WERI-Rb-1 (cell line): ENCODE results near the gene CCDC24.

Experiments used
- DNase-seq: peaks from one replicate; pipeline ENCODE4 v3.0.0-alpha.2; 2020
- H3K27ac ChIP-seq: fragments of 250-450 bp; sonication (Bioruptor Pico); 2 replicates; pipeline ENCODE4 v1.5.1; 2020; ENCODE audit warnings: mild to moderate bottlenecking, moderate library complexity
- H3K27me3 ChIP-seq: fragments of 250-450 bp; sonication (Bioruptor Pico); 2 replicates; pipeline ENCODE4 v1.5.1; 2021; ENCODE audit warnings: mild to moderate bottlenecking, low read depth, moderate library complexity; ENCODE audit not compliant: insufficient read depth, severe bottlenecking
- H3K36me3 ChIP-seq: fragments of 250-450 bp; sonication (Bioruptor Pico); 2 replicates; pipeline ENCODE4 v1.5.1; 2020; ENCODE audit warnings: mild to moderate bottlenecking, moderate library complexity
- H3K4me3 ChIP-seq: 2 replicates; pipeline ENCODE4 v1.5.1; 2011; ENCODE audit warnings: low read depth, mild to moderate bottlenecking, control low read depth, low read length
- H3K9me3 ChIP-seq: fragments of 250-450 bp; sonication (Bioruptor Pico); 2 replicates; pipeline ENCODE4 v1.5.1; 2021; ENCODE audit warnings: mild to moderate bottlenecking, moderate library complexity; ENCODE audit not compliant: severe bottlenecking
- CTCF ChIP-seq: IDR thresholded peaks from 2 replicates; pipeline ENCODE4 v1.5.1; 2011; ENCODE audit warnings: low read depth, mild to moderate bottlenecking, control low read depth, inconsistent platforms, low read length

The CCDC24 gene

GRCh38 chr1:43976890-43977289 is 14.5 kb upstream of the CCDC24 start:
- no peak for TF ChIP-seq CTCF
- Histone ChIP-seq H3K4me3 (no peak overlapping the region), H3K27ac (no peak overlapping the region), H3K9me3 (no peaks in the 10 kb centered on the region), H3K36me3 (peaks cover 57% of the 10 kb centered on the region), H3K27me3 (no peaks in the 10 kb centered on the region)
- DNase-seq, result no peak

GRCh38 chr1:43977376-43978263 is 13.8 kb upstream of the CCDC24 start:
- Histone ChIP-seq H3K9me3 (no peaks in the 10 kb centered on the region), H3K27me3 (no peaks in the 10 kb centered on the region), H3K27ac (no peak overlapping the region), H3K36me3 (peaks cover 55% of the 10 kb centered on the region), H3K4me3 (no peak overlapping the region)
- no peak for TF ChIP-seq CTCF
- DNase-seq, result no peak

GRCh38 chr1:43978264-43978550 is 13.2 kb upstream of the CCDC24 start:
- Histone ChIP-seq H3K27ac (no peak overlapping the region), H3K9me3 (no peaks in the 10 kb centered on the region), H3K36me3 (peaks cover 55% of the 10 kb centered on the region), H3K4me3 (peak overlapping the region; percentile 74), H3K27me3 (no peaks in the 10 kb centered on the region)
- no peak for TF ChIP-seq CTCF
- DNase-seq, result no peak

- peak within 1 kb of the TSS; percentile 77 for H3K27ac ChIP-seq
- TF ChIP-seq CTCF, result no peak
- H3K4me3 ChIP-seq, result peak within 1 kb of the TSS; percentile 74
- peak; percentile 50 for DNase-seq
- H3K9me3 ChIP-seq, result no peaks in the 10 kb centered on the region
- peaks cover 55% of the 10 kb centered on the region for H3K36me3 ChIP-seq
- H3K27me3 ChIP-seq, result no peaks in the 10 kb centered on the region
Observed at GRCh38 chr1:43978551-43979260, 12.7 kb upstream of the CCDC24 start, which contains the start of gene B4GALT2. Gene B4GALT2 (plus strand): TSS chr1:43979210. CDS start chr1:43981161, 1,951 bp downstream.

- no peak for TF ChIP-seq CTCF
- DNase-seq, result no peak
- Histone ChIP-seq H3K27me3 (no peaks in the 10 kb centered on the region), H3K27ac (peak overlapping the region; percentile 77), H3K36me3 (peaks cover 57% of the 10 kb centered on the region), H3K4me3 (peak overlapping the region; percentile 43), H3K9me3 (no peaks in the 10 kb centered on the region)
Observed at GRCh38 chr1:43979261-43979527, 12.2 kb upstream of the CCDC24 start.
